Measurements from ENCODE around the gene TP73. TPM values are rescaled to one million over a fixed set of nuclear protein-coding genes. Genes with fewer than 3 reads are reported as not detected.

The TP73 gene
- polyA plus RNA-seq, 1 donor = 2.1 TPM

DNA sequence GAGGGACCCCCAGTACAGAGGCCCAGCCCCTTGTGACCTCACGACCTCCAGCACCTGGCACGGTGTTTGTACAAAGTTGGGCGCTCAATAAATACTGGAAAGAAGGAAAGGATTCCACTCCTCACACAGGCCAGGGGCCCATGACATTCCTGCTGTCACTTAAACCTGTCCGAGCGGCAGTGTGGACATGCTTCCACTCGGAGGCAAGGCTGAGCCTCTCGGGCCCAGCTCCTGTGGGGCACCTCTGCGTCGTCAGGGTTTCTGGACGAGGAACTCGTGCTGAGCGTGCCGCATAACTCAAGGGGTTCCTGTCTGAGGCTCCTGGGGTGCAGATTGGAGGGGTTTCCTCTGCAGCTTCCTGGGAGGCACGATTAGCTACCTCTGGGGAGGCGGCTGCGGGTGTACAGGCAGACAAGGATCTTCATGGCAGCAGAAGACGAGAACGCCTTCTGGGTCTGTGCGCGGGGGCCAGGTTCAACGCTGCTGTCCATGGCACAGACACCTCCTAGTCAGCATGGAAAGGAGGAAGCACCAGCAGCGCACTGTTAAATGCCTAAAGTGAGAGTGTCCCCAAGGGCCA lies 116.6 kb downstream of the TP73 start:
- DNase-seq = no peak

DNA sequence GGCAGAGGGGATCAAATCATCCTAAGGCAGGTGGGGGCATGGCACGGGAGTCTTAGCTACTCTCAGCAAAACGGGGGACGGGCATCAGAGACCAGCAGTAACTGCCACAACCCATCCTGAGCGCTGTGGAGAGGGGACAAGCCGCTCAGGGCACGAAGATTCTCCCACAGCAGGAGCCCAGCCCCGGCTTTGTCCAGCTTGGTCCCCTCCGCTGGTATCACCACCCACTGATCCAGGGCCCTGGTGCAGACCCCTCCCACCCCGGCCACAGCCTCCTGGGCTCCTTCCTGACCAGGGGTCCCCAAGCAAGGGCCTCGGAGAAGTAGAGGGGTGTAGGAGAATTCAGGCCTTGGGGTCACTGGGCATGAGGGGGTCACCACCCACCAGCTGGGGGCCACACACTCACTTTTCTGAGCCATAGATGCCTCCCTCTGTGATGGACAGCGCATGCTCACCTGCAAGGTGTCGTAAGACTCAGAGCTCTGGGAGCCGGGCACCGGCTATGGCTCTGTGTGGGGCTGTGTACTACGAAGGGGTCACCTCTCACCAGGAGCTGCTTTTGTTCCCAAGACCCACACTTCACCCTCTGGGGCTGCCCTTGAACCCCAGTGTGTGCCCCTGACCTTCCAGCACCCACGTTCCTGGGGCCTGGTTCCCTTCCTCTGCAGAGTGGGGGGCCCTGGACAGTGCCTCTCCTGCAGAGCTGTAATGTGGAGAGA lies 117.9 kb downstream of the TP73 start:
- no peak for DNase-seq

DNA sequence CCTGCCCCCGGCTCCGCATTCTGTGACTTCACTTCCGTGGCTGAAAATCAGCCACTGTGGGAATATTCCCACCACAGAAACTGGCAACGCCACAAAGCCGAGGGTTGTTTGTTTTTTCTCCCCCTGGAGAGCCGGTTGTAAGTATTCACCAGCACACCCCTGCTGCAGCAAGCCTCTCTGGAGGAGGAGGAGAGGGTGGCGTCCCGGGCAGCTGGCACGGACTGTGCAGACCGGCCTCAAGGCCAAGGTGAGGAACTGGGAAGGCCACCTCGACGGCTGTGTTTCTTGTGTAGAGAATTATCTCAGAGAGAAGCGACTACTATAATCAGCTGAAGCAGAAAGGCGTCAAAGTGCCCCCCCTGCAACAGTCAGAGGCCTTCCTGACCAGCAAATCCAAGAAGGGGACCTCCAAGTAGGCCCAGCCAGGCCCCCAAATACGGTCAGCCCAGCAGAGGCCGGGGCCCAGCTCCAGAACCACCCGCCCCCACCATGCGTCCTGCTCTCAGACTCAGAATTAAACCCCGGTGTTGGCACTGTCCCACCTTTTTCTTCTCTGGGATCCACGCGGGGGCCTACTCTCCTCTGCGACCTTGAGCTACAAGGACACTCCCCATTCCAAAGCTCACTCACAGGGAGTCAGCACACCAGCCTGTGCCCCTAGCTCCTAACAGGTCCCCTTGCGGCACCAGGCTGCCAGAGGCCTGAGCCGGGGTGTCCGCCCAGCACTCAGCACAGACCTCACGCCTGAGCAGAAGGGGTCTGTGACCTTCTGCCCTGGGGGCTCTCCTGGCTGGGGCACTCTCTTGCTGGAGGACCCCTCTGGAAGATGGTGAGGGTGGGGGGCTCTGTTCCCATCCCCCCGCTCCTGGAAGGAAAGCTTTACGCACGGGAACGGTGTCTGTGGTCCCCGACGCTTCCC lies 119.1 kb downstream of the TP73 start:
- no peak for DNase-seq

DNA sequence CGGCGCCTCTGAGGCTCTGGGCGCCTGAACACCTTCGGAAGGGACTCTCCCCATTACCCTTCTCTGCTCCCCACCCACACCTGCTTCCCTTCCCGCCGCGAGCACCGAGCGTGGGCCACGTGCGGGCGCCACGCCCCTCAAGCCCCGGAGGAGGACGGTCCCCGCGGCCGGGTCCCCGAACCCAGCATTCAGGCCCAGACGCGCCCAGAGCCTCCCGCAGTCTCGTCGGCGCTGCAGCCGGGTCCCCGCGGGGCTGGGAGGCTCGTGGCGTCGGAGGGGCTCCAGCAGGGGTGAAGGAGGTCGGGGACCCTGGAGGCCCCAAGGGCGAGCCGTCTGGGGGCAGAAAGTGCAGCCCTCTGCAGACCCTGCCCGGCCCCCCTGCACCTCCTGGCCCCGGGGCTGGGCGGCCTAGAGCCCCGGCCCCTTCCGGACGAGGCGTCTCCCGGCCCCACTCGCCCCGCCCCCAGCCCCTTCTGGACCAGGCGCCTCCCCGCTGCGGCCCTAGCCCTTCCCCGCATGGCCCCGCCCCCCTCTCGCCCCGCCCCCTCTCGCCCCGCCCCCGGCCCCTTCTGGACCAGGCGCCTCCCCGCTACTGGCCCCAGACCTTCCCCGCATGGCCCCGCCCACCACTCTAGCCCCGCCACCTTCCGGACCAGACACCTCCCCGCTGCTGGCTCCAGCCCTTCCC lies 119.9 kb downstream of the TP73 start:
- peak; percentile 74 for DNase-seq

DNA sequence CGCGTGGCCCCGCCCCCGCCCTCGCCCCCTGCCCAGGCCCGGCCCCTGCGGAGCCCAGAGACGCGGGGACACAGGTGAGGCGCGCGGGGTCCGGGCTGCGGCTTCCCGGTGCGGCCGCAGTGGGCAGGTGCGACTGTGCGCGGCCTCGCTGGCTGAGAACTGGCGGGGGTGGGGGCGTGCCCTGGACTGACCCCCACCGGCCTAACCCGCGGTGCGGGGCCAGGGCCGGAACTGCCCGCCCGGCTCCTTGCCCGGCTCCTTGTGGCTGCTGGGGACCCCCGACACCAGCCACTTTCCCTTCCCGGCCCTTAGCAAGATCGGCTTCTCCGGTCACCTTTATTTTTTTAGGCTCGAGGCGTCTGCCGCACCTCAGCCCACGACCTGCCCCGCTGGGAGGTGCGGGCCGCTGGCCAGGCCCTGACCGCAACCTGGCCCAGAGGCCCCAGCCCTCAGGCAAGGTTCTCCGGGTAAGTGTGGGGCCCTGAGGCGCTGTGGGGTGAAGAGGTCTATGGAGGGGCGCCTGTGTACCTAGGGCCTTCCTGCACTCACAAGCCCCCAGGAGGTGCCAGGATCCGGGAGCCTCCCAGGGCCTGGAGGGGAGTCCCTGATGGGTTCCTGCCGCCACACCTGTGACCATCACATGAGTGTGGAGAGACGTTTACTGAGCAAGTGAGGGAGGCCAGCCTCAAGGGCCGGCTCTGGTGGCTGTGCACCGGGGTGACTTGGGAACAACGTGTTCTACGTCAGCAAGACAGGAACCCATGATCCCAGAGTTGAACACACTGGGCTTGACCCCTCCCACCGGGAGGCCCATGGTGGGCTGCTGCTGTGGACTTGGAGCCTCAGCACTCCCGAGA lies 120.6 kb downstream of the TP73 start, which contains the start of gene SMIM1:
SMIM1 (plus strand) TSS at position 35 of the 857 bp plus-strand sequence. CDS start 2,625 bp downstream, outside the sequence.
- no peak for DNase-seq

DNA sequence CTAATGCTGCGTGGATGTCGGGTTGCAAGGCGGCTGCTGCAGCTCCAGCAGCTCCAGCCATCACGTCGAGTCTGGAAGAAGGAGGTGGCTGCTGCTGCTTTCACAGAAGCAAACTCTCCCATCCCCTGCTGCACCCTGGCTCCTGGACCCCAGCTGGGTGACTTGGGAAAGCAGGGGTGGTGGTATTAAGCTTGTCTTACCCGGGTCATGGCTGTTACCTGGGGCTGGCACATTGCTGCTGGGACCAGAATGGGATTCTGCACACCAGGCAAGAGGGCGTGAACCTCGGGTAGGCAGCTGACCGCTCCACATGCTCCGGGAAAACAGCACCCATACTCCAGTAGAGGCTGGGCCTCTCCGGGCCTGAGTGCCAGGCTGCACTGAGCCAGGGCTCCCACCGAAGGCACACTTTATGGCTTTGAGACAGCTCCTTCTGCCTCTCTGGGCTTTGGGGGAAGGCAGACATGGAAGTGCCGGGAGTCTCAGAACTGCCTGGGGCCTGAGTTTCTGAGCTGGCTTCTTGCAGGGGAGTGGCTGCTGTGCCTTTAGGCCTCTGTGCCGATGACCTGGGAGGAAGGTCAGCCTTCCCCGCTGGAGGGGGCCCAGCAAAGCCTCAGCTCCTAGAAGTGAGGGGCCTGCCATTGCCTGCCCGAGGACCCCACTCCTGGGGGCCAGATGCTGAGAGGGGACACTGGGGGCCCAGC lies 121.4 kb downstream of the TP73 start:
- no peak for DNase-seq

DNA sequence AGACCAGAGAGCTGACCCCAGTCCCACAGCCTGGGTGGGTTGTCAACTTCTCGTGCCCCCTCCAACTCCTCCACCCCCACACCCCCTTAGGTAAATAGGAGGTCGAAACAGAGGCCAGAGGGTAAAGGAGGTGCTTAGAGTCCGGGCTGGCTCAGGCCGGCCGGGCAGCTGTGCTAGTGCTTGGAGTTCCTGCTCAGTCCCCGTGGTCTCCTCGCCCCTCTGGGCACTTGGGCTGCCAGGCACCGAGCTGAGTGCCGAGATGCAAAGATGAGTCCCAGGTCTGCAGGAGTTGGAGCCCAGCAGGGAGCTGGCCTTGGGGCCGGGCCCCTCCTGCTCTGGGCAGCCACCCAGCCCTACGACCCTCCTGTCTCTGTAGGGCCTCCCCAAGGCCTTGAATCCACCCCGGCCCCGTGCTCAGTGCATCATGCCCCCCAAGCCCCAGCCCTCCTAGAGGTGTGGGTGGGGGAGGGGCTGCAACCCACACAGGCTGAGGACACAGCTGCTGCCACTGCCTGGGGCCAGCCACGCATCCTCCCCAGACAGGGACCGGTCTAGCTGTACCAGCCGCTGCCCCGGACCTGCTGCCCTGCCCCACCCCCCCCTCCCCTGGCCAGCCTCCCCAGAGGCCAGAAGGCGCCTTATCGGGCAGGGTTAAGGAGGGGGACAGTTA lies 122.1 kb downstream of the TP73 start:
- DNase-seq = no peak

DNA sequence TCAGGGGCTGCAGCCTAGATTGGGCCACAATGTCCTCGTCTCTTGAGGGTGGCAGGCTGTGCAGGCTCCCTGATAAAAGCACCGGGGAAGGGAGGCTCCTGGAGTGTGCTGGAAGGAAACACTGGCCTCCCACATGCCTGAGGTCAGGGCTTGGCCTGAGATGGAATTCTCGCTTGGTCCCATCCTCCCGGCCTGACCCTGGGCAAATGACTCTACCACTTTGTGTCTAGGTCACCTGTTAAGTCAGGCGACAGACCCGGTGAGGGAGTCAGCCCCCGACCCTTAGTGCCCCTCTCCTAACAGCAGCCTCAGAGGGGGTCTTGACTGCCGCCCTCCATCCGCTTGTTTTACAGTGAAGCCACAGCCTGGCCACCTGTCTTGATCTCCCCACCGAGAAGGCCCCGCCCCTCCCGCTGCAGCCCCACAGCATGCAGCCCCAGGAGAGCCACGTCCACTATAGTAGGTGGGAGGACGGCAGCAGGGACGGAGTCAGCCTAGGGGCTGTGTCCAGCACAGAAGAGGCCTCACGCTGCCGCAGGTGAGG lies 122.7 kb downstream of the TP73 start:
- DNase-seq = no peak

DNA sequence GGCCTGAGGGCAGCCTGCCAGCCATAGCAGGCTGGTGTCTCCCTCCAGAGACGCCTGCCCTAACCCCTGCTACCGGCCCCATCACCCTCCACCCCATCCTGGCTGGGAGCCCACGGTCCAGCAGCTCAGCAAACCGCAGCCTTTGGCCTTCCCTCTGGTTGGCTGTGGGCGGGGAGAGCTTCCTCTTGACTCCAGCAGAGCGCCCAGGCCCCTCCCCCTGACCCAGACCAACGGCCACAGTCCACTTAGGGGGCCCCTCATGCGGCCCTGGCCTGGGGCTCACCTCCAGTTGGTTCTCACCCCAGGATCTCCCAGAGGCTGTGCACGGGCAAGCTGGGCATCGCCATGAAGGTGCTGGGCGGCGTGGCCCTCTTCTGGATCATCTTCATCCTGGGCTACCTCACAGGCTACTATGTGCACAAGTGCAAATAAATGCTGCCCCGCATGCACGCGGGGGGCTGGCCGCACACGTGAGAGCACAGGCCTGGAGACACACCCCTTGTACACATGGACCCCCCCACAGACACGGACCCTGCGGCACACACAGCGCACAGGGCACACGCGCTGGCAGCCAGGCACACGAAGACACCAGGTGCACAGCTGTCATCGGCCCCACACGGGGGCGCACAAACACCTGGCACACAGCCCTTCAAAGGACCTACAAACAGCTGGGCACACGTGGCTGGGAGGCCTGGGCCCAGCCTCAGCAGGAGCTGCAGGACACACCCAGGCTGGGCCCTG lies 123.3 kb downstream of the TP73 start:
- DNase-seq = no peak

DNA sequence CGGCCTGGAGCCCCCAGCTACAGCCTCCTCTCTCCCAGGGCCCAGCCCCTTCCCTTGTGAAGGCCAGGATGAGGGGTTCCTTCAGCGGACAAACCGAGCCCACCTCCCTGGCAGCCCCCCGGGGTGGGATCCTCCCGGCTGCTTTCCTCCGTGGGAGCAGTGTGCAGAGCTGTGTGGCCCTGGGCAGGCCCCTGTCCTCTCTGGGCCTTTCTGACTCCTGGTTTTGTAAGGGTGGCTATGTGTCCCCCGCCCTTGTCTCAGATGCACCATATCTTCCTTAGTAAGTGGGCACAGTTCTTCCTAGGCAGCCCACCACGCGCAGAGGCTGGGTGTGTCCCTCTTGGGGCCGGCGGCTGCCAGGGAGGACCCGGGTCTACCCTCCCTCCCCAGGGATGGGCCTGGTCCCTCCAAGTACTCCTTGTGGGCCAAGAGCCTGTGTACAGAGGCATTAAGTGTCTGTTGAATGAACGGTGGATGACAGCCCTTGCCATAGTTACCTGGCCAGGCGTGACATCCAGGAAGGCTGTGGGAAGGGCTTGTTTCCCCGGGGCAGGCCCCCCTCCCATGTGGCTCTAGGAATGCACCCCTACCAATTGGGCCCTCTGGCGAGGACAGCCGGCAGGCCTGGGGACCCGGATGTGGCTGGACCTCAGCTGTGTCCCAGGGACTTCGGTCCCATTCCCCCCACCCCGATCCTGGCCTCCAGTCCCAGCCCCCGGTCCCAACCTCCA lies 124.1 kb downstream of the TP73 start:
- DNase-seq = no peak

DNA sequence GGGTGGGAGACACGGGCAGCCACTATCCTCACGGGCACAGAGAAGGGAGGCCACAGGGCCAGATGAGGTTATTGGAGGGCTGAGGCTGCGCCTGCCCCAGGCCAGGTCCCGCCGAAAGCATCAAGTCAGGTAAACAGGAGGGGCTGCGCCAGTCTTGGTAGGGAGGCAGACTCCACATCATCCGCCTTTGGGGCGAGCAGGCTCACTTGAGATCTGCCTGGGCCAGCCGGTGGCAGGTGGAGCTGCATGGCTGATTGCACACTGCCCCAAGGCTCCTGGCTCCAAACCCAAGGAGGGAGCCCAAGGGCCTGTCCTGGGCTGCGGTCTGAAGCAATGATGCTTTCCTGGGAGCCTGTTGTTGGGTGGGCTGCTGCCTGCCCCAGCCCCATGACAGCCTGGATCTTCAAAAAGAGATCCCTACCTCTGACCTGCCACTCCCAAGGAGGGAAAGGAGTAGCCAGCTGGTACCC lies 124.8 kb downstream of the TP73 start:
- DNase-seq = no peak

DNA sequence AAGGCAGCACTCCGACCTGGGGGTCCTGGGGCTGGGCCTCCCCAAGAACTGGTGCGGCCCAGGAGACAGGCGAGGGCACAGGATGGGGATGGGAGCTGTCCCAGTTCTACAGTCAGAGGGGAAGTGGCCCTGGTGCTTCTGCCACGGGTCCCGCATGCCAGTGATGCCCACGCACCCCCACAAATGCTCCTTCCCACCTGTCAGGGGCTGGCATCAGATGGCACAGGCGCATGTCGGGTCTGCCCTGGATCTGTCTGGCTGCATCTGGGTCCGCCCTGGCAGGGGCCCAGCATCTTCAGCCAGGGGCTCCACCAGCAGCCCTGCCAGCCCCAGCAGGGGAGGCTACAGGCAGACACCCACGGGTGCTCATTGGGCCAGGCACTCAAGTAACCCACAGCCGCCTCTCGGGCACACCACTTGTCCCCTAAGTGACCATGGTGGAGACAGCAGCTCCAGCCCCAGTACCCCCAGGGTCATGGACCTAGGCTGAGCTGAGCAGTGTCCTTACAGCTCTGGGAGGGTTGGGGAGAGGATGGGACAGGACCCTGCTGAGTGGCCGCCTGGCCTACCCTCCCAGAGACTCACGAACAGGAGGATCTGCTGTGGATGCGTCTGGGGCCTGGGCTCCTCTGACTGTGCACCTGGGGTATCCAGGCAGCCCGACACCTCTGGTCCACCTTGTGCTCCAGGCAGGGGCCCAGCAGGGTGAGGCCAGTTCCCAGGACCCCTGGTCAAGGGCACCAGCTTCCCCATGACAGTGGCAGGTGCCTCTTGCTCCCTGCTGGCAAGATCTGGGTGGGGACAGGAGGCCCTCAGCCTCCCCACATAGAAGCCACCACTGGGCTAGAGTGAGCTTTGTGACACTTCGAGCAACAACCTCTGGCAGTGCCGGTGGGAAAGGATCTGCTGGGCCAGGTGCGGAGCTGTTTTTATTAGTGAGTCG lies 125.6 kb downstream of the TP73 start:
- no peak for DNase-seq

DNA sequence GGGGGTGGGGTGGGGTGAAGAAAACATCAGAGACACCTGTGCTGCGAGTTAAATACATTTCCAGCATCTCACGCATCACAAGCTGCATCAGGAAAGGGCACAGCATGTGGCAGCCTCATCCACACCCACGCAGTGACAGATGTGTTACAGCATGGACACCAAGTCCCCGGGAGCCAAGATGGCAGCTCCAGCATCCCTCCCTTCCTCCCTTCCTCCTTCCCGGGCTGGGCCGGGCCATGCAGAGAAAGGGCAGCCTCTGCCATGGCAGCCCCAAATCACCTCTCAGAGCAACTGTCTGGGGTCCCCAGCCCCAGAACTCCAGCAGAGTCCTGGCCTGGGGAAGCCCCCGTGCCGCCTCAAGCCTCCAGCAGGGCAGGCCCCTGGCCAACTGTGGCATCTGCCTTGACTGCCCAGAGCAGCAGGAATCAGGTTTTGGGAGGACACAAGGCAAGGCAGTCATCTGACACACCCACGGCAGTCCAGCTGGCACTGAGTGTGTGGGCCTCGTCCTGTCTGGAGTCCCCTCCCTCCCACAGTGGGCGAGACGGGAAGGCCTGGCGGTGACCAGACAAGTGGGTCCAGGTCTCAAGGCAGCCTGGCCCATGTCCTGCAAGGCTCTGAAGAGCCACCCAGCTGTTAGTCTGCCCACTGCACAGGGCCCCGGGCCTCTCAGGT lies 126.4 kb downstream of the TP73 start:
- DNase-seq = no peak

DNA sequence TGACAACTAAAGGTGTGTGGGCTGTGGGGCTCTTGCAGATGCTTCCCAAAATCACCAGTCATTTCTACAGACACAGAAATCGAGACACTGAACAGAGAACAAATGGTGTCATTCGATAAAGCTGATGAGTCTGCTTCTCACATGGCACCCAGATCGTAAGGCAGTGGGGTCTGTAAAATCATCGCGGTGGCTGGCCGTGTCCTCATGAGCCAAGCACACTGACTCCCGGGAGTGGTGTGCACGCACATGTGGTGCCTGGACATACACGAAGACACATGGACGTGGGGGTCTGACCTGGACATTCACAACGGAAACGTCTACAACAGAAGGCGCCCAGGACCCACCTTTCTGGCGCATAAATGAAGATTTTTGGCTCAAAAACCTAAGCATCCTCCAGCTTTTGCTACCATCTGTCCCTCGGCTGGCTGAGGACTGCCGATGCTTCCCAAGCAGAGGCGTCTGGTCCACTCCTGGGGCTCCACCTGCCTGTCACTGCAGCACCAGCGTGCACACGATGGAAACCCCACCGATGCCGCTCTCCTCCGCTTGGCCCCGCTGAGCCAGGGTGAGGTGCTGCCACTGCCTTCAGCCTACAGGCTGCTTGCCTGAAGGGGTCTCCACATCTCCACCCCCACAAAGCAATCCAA lies 127.1 kb downstream of the TP73 start:
- no peak for DNase-seq

DNA sequence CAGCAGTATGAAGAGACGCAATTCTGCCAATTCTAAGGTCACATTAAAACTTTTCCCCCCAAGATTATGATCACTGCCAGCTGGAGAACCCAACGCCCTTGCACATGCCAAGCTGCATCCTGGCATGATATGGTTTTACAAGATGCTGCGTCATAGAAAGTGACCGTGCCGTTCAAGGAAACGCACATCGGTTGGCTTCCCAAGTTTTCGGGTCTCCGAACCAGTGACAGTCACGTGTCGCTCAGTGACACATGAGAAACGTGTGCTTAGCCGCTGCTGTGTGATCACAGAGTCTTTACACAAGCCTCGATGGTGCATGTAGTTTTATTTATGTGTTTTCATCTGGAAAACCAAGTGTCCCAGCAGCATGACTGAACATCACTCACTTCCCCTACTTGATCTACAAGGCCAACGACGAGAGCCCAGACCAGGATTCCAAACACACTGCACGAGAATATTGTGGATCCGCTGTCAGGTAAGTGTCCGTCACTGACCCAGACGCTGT lies 127.6 kb downstream of the TP73 start:
- no peak for DNase-seq

DNA sequence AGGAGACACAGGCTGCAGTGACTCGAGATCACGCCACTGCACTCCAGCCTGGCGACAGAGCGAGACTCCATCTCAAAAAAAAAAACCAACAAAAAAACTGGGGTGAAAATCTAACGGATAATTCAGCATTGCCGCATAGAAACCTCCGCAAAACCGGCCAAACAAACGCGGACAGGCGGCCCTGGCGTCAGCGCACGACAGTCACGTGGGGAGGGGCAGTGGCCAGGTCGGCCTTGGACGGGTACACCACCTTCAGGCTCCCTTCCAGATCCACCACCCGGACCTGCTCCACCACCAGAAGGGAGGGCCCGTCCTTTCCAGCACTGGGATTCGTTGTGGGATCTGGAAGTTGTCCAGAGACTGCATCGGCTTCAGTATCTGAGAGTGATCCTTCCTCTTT lies 128.6 kb downstream of the TP73 start:
- no peak for DNase-seq
